Retinal pigment epithelial cell (primary cell): Measurements from ENCODE around the gene TP53TG5.

Experiments used
- DNase-seq: peaks from one replicate; pipeline ENCODE4 v3.0.0-alpha.2; 2010; ENCODE audit warnings: low read depth
- H3K4me3 ChIP-seq: 2 replicates; pipeline ENCODE4 v1.5.1; 2011; ENCODE audit warnings: mild to moderate bottlenecking, low read length, control low read depth, moderate library complexity
- CTCF ChIP-seq: conservative IDR thresholded peaks from 2 replicates; pipeline ENCODE4 v1.5.1; 2011; ENCODE audit warnings: low read depth, low read length, control low read depth, inconsistent platforms

TP53TG5 gene

GRCh38 chr20:45323731-45324130 is 54.4 kb downstream of the TP53TG5 start:
- no peak for DNase-seq
- TF ChIP-seq CTCF = no peak
- H3K4me3 ChIP-seq = no peak overlapping the region

GRCh38 chr20:45322952-45323383 is 55.2 kb downstream of the TP53TG5 start:
- no peak overlapping the region for H3K4me3 ChIP-seq
- no peak for DNase-seq
- TF ChIP-seq CTCF = peak; percentile 20
